Measurements from ENCODE around the gene SSH2.
A peak's percentile ranks its signal among the peaks of the same experiment; 100 is the strongest.

Gene SSH2

DNA sequence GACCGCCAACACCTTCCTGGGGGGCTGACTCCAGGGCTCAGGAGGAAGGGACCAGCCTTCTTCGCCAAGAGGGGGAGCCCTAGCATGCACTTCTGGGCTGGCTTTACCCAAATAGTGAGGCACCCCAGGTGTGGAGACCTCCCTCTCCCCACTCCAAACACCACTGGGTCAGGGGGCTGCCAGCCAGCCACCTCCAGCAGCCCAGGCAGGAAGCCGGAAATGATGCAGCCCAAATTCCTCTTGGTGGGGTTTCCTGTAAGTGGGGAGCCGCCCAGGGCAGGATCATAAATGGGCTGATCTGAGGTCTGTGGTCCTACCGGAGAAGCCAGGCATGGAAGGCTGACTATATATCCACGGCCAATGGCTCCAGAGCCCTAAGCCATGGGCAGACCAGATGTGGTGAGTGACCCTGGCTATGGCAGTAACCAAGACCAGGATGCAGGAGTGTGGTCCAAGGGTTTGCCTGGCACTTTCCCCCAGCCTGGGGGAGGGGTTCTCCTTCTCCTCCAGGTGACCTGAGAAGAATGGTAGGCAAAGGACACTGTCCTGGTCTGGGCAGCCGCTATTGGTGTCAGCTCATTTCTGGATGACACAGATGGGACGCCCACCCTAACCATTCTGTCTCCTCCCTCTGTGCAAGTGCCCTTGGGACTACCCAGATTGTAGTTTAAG, 344.8 kb downstream of the SSH2 start:
- DNase-seq = peak; percentile 44

- no peak for DNase-seq
Observed at GRCh38 chr17:29584452-29585079, 345.5 kb downstream of the SSH2 start.

DNA sequence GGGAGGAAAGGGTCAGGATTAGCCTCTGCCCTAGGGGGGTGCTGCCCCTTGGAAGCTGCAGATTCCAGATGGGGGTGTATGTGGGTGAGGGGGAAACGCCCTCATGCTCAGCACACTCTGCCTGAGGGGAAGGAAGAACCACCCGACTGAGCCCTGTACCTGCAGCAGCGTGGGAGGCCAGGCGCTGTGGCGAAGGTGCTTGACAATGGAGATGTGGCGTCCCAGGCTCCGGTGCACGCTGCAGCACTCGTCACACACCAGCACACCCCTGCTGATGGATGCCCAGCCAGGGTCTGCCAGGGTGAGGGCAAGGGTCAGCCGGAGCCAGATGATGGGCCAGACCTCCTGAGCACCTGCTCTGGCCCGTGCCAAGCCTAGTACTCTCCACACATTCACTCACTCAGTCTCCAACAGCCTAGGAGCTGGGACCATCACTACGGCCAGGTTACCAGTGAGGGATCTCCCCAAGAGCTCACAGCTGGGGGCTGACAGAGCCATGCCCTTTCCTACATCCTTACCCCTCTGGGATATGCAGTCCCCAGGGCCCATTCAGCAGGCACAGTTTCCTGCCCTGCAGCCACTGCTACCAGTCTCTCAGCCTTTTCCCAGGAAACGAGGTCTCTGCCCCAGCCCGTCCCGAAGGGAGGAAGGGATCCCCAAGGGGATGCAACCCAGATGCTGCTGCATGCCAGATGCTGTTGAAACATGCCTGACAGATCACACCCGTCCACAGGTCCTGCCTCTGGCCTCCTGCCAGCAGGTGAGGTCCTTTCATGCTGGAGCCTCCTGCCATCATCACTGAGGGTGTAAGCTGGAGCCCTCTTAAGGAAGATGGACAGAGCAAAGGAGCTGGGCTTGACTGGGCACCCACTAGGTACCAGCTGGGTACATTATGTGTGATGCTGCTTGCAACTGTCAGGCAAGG, 346.4 kb downstream of the SSH2 start:
- no peak for DNase-seq

DNA sequence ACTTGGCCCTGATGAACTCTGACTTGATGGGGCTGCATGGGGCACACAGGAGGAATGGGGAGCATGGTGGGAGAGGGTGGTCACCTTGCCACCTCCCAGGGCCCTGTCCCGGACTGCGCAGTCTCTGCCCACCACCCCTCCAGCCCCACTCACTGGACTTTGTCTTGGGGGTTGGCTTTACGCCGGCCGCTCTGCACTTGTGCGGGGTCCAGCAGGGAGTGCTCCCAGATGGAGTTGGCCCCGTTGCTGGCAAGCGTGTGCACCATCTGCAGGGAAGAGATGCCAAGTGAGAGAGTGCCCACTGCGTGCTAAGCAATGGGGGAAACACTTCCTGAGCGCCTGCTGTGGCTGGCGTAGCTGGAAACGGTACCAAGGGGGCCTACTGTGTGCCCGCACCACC, 347.3 kb downstream of the SSH2 start:
- no peak for DNase-seq

DNA sequence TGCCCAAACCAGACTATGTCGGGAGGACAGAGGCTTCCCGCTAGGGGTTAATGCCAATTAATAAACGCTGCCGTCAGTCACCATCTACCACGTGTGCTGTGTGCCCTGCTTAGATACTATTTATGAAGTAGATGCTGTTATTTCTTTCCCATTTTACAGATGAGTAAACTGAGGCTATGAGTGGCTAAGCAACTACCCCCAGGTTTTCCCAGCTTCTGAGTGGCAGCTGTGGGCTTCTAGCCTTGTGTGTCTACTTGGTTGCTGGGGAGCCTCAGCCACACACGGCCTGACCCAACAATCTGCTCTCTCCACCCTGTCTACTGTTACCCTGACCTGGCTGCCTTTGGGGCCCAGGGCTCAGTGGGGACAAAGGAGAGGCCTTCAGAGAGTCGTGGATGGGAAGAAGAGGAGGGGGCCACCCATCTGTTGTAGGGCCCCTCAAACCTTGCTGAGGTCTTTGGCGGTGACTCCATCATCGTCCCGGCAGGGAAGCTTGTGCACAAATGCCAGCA, 347.7 kb downstream of the SSH2 start:
- DNase-seq = no peak

GRCh38 chr17:29581583-29582253, 348.3 kb downstream of the SSH2 start:
- DNase-seq = no peak

DNA sequence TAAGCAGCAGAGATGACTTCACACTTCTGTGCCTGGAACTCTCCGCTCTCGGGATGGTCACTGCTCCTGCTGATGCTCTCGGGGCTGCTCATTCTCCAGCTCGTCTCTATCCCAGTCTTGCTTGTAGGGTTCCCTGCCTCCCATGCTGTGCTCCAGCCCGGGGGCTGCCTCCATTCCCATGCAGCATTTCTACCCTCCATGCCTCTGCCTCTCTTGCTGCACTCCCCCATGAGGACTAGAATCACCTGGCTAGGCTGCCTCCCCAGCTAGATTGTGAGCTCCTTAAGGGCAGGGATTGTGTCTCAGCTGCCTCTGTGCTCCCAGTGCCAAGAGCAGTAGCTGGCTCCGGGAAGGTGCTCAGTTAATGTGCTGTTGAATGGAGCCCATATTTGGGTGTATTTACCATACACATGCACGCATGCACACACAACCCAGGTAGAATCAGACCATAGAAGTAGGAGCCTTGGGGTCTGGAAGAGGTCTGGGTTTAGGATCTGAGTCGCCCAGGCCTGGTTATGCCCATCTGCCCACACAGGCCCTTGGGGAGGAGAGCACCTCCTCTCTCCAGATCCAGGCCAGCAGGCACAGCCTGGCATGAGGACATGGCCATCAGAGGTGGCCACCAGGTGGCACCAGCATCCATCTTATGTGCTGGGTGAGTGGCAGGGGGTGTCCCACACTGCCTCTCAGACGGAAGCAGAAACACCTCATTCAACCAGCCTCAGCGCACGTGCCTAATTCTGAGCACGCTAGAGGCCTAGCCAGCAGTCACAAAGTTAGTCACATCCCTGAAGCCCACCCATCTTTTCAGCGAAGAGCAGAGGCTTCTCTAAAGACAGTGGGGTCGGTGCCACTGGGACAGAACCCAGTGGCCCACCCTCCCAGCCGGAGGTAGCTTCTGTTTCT, 349.9 kb downstream of the SSH2 start:
- DNase-seq = peak; percentile 79

GRCh38 chr17:29578626-29579485, 351.2 kb downstream of the SSH2 start:
- no peak for DNase-seq

DNA sequence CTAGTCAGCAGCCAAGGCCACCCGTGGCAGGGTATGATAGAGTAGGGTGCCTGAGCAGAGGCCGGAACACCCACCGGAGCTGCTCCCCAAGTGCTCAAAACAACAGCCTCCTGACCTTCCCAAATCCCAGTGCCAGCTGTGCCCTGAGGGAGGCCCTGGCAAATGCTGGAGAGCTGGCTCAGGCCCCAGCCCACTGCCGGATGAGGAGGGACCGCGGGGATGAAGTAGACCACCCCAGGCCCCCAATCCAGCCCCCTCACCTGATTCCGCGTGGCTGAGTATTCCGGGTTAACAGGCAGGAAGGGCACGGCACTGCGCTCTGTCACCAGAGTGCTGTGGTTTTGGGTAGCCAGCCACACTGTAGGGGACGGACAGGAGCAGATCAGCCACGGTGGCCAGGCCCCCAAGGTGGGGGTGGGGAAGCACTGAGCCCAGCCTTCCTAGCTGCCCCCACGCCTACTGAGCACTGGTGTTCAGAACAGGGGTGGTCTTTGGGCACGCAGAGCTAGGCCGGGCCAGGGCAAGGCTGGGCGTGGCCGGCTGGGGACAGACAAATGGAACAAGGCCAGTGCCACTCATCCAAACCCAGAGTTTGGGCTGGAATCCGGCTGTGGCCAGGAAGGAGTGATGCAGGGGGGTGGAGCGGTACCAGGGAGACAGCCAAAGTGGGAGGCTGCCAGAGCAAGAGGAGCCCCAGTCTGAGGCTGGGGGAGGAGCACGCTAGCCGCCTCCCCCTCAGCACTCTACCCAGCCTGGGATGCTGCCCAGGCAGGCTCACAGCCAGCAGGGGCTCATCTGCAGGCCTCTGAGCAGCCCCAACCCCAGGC, 352.4 kb downstream of the SSH2 start:
- DNase-seq = no peak

DNA sequence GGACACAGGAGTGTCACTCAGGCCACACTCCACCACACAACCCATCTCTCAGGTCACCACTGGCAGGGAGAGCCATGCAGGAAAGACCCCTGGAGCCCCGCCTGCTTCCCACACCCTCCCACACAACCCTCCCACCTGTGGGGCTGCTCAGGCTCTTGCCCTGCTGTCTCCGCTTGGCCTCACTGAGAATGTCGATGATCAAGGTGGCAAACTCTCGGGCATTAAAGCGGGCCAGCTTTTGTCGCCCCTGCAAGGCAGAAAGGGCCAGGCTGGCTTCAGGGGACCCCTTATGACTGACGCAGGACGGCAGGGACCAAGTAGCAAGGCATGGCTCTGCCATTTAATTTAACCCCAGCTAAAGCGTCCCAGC, 353.0 kb downstream of the SSH2 start:
- DNase-seq = no peak

- DNase-seq = no peak
Observed at GRCh38 chr17:29576214-29577000, 353.6 kb downstream of the SSH2 start.

Data from EL (cell line).